WERI-Rb-1 (cell line): ENCODE measurements around the gene LHPP.

ENCODE experiments used
- DNase-seq: peaks from one replicate; pipeline ENCODE4 v3.0.0-alpha.2; 2020
- H3K27ac ChIP-seq: fragments of 250-450 bp; sonication (Bioruptor Pico); 2 replicates; pipeline ENCODE4 v1.5.1; 2020; ENCODE audit warnings: mild to moderate bottlenecking, moderate library complexity
- H3K27me3 ChIP-seq: fragments of 250-450 bp; sonication (Bioruptor Pico); 2 replicates; pipeline ENCODE4 v1.5.1; 2021; ENCODE audit warnings: mild to moderate bottlenecking, low read depth, moderate library complexity; ENCODE audit not compliant: insufficient read depth, severe bottlenecking
- H3K36me3 ChIP-seq: fragments of 250-450 bp; sonication (Bioruptor Pico); 2 replicates; pipeline ENCODE4 v1.5.1; 2020; ENCODE audit warnings: mild to moderate bottlenecking, moderate library complexity
- H3K4me3 ChIP-seq: 2 replicates; pipeline ENCODE4 v1.5.1; 2011; ENCODE audit warnings: low read depth, mild to moderate bottlenecking, control low read depth, low read length
- H3K9me3 ChIP-seq: fragments of 250-450 bp; sonication (Bioruptor Pico); 2 replicates; pipeline ENCODE4 v1.5.1; 2021; ENCODE audit warnings: mild to moderate bottlenecking, moderate library complexity; ENCODE audit not compliant: severe bottlenecking
- CTCF ChIP-seq: IDR thresholded peaks from 2 replicates; pipeline ENCODE4 v1.5.1; 2011; ENCODE audit warnings: low read depth, mild to moderate bottlenecking, control low read depth, inconsistent platforms, low read length

LHPP gene

GRCh38 chr10:124469956-124470484 is 8.4 kb downstream of the LHPP start:
- no peak for DNase-seq
- H3K27ac ChIP-seq: no peak overlapping the region
- no peak overlapping the region for H3K4me3 ChIP-seq
- no peaks in the 10 kb centered on the region for H3K27me3 ChIP-seq
- TF ChIP-seq CTCF: no peak
- no peaks in the 10 kb centered on the region for H3K36me3 ChIP-seq
- H3K9me3 ChIP-seq: no peaks in the 10 kb centered on the region

- no peak for DNase-seq
- TF ChIP-seq CTCF: no peak
- Histone ChIP-seq H3K36me3 (no peaks in the 10 kb centered on the region), H3K9me3 (no peaks in the 10 kb centered on the region), H3K27me3 (no peaks in the 10 kb centered on the region), H3K27ac (no peak overlapping the region), H3K4me3 (no peak overlapping the region)
Observed at GRCh38 chr10:124470544-124471434, 9.2 kb downstream of the LHPP start.

DNA sequence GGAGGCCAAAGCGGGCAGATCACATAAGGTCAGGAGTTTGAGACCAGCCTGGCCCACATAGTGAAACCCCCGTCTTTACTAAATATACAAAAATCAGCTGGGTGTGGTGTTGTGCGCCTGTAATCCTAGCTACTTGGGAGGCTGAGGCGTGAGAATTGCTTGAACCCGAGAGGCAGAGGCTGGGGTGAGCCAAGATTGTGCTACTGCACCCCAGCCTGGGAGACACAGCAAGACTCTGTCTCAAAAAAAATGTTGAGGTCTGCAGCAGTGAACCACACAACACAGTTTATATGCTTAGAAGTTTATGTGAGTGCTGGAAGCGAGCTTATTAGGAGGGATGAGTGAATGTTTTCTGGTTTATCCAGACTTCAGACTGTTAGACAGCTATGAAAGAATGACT is 10.4 kb downstream of the LHPP start:
- H3K27ac ChIP-seq: no peak overlapping the region
- no peak for TF ChIP-seq CTCF
- no peaks in the 10 kb centered on the region for H3K36me3 ChIP-seq
- no peak for DNase-seq
- H3K9me3 ChIP-seq: no peaks in the 10 kb centered on the region
- no peak overlapping the region for H3K4me3 ChIP-seq
- H3K27me3 ChIP-seq: no peaks in the 10 kb centered on the region

DNA sequence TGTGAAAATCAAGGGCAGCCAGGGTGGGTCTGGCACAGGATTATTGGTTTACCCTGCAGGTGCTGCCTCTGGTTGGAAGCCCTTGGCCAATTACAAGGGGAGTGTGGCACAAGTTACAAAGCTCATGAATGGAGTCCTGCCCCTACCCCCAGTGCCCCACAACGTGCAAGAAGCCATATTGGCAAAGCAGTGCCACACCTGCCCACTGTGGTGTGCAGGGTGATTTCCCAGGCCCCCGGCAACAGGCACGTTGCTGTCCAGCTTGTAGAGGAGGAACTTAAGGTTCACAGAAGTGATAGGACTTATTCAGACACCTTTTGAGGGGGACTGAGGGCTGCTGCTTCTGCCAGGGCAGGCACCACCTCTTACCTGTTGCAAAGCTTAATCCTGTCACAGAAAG is 11.4 kb downstream of the LHPP start:
- H3K36me3 ChIP-seq: no peaks in the 10 kb centered on the region
- no peak for TF ChIP-seq CTCF
- H3K27ac ChIP-seq: no peak overlapping the region
- no peak overlapping the region for H3K4me3 ChIP-seq
- H3K27me3 ChIP-seq: no peaks in the 10 kb centered on the region
- DNase-seq: no peak
- no peaks in the 10 kb centered on the region for H3K9me3 ChIP-seq

DNA sequence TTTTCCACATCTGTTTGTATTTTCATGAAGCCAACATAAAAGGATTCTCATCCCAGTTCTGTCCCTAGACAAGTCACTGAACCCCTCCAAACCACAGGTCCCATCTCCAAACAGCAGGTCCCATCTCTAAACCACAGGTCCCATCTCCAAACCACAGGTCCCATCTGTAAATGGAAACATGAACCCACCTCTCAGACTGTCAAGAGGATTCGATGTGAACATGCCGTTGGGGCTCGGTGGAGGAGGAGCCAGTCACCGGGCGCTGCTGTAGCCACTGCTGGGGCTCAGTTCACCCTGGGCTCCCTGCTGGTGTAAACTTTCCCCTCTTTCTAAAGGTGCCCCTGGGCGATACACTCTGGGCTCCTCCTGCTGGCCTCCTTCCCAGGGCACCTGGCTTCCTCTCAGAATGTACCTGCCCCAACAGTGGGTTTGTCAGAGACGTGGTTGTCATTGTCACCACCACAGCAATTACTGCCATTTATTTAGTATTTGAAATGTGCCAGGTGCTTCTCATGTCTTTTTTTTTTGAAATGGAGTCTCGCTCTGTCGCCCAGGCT is 13.0 kb downstream of the LHPP start:
- no peak for TF ChIP-seq CTCF
- no peak for DNase-seq
- Histone ChIP-seq H3K27me3 (no peaks in the 10 kb centered on the region), H3K27ac (no peak overlapping the region), H3K36me3 (no peaks in the 10 kb centered on the region), H3K9me3 (no peaks in the 10 kb centered on the region), H3K4me3 (no peak overlapping the region)
